GM18505 (cell line): Measurements from ENCODE around the gene NPTXR.
"Not testable (repeated sequence)": the region's sequence is repeated elsewhere in the genome, so short reads cannot be mapped to it uniquely, and the experiment has no call there.

Source experiments
- ATAC-seq: cut with Tn5 transposase; IDR thresholded peaks from one replicate; pipeline ENCODE4 v1.9.1; 2021; ENCODE audit not compliant: unreplicated experiment
- POLR2A ChIP-seq: IDR thresholded peaks from 4 replicates; pipeline ENCODE4 v1.6.1; 2011; ENCODE audit warnings: borderline replicate concordance; ENCODE audit not compliant: insufficient read depth, insufficient read length; ENCODE audit errors: extremely low read depth

The NPTXR gene

GRCh38 chr22:38865201-38866023 is 21.6 kb upstream of the NPTXR start:
- ATAC-seq = no peak
- TF ChIP-seq POLR2A = no peak

GRCh38 chr22:38864361-38865191 is 20.7 kb upstream of the NPTXR start:
- no peak for ATAC-seq
- no peak for TF ChIP-seq POLR2A

- TF ChIP-seq POLR2A = peak; percentile 28
- no peak for ATAC-seq
Measured at GRCh38 chr22:38863531-38864131, 19.8 kb upstream of the NPTXR start.

- TF ChIP-seq POLR2A = peak; percentile 11
- no peak for ATAC-seq
Measured at GRCh38 chr22:38862375-38863329, 18.8 kb upstream of the NPTXR start.

GRCh38 chr22:38861927-38862326 is 18.1 kb upstream of the NPTXR start:
- ATAC-seq = no peak
- TF ChIP-seq POLR2A = no peak

- no peak for ATAC-seq
- TF ChIP-seq POLR2A = peak; percentile 25
Measured at GRCh38 chr22:38861170-38861876, 17.5 kb upstream of the NPTXR start.

- no peak for TF ChIP-seq POLR2A
- ATAC-seq = no peak
Measured at GRCh38 chr22:38860283-38861169, 16.7 kb upstream of the NPTXR start.

GRCh38 chr22:38859581-38860282 is 15.9 kb upstream of the NPTXR start:
- ATAC-seq = no peak
- TF ChIP-seq POLR2A = no peak

- no peak for ATAC-seq
Measured at GRCh38 chr22:38858492-38858891, 14.7 kb upstream of the NPTXR start.

GRCh38 chr22:38854476-38854875 is 10.6 kb upstream of the NPTXR start:
- ATAC-seq = not testable (repeated sequence)

More at GRCh38 chr22:38858492-38858891, 14.7 kb upstream of the NPTXR start:
- TF ChIP-seq POLR2A = no peak

- not testable (repeated sequence) for ATAC-seq
Measured at GRCh38 chr22:38853883-38854282, 10.1 kb upstream of the NPTXR start.
